Measurements from ENCODE around the gene SLC28A1.

Gene SLC28A1

GRCh38 chr15:84926491-84927230 lies 42.2 kb downstream of the SLC28A1 start:
- no peak for DNase-seq (ENCODE audit: low read depth)
- in situ Hi-C loops (cut with HindIII; ENCODE audit: low sequenced_read_pairs) = no loop called here
- TF ChIP-seq CTCF (IDR thresholded peaks at IDR 0.05; ENCODE audit: low read depth, low read length, missing control alignments) = no peak
- no peak overlapping the region for H3K4me3 ChIP-seq (ENCODE audit: low read depth, low read length)

DNA sequence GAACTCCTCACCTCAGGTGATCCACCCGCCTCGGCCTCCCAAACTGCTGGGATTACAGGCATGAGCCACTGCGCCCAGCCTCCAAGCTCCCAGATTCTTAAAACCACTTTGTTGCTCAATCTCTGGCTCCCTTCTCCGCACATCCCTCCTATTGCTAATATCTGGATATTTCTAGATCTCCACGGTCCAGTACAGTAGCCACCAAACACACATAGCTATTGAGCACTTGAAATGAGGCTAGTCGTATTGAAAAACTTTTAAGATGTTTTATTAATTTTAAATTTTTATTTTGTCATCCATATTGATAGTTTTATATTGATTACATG lies 44.3 kb downstream of the SLC28A1 start:
- in situ Hi-C loops (cut with HindIII; ENCODE audit: low sequenced_read_pairs) = no loop called here
- TF ChIP-seq CTCF (IDR thresholded peaks at IDR 0.05; ENCODE audit: low read depth, low read length, missing control alignments) = no peak
- no peak for DNase-seq (ENCODE audit: low read depth)
- H3K4me3 ChIP-seq (ENCODE audit: low read depth, low read length) = no peak overlapping the region

DNA sequence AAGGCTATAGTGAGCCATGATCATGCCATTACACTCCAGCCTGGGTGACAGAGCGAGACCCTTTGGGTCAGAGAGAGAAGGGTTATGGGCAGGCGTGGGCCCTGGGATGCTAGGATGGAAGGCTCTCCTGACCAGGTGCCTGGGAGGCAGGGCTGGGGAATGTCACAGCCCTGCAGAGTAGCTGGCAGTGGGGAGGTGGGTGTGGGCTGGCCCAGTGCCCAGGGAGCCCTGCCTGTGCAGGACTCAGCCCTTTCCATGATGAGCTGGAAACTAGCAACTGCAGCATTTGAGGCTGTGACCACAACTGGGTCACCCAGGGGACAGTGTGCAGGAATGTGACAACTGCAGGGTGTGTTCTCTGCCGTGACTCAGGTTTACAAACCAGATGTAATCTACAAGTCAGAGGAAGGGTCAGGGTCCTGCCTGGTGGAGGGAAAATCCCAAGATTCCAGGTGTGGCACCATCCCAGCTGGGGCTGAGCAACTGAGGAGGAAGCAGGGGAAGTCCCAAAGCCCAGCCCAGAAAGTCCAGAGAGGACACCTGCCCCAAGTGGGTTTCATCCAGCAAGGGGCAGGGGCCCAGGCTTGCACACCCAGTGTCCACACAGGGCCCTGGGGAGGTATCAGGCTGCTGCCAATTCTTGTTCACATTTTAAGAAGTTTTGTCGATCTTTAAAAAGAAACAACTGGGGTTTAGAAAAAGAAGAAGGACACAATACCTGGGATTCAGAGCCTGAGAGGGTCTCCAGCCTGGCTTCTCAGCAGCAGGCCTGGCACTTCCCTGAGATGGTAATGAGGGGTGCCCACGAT lies 45.5 kb downstream of the SLC28A1 start:
- in situ Hi-C loops (cut with HindIII; ENCODE audit: low sequenced_read_pairs) = no loop called here
- no peak for TF ChIP-seq CTCF (IDR thresholded peaks at IDR 0.05; ENCODE audit: low read depth, low read length, missing control alignments)
- H3K4me3 ChIP-seq (ENCODE audit: low read depth, low read length) = no peak overlapping the region
- DNase-seq (ENCODE audit: low read depth) = peak; percentile 38

DNA sequence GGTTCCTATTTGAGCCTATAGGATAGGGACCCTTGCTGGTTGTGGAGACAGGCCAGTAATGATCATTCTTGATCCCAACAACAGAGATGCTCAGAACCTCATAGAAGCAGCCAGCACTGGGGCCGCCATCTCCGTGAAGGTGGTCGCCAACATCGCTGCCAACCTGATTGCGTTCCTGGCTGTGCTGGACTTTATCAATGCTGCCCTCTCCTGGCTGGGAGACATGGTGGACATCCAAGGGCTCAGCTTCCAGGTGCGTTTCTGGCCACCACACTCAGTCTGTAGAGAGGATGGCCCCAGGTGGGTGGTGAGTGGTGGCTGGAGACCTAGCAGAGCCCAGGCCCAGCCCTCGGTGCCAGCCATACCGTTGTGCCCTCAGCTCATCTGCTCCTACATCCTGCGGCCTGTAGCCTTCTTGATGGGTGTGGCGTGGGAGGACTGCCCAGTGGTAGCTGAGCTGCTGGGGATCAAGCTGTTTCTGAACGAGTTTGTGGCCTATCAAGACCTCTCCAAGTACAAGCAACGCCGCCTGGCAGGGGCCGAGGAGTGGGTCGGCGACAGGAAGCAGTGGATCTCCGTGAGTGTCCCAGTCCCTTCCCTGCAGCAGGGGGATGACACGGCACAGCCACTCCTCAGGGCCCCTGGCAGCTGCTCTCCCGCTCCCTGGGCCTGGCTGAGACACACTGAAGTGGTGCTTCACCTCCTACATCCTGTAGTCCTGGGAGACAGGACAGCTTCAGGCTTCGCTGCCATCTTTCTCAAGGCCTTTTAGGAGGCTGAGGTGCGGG lies 50.7 kb downstream of the SLC28A1 start:
- DNase-seq (ENCODE audit: low read depth) = no peak
- in situ Hi-C loops (cut with HindIII; ENCODE audit: low sequenced_read_pairs) = no loop called here
- no peak overlapping the region for H3K4me3 ChIP-seq (ENCODE audit: low read depth, low read length)
- no peak for TF ChIP-seq CTCF (IDR thresholded peaks at IDR 0.05; ENCODE audit: low read depth, low read length, missing control alignments)

- TF ChIP-seq CTCF (IDR thresholded peaks at IDR 0.05; ENCODE audit: low read depth, low read length, missing control alignments) = no peak
- in situ Hi-C loops (cut with HindIII; ENCODE audit: low sequenced_read_pairs) = no loop called here
Observed at GRCh38 chr15:84937144-84937543, 52.7 kb downstream of the SLC28A1 start.

DNA sequence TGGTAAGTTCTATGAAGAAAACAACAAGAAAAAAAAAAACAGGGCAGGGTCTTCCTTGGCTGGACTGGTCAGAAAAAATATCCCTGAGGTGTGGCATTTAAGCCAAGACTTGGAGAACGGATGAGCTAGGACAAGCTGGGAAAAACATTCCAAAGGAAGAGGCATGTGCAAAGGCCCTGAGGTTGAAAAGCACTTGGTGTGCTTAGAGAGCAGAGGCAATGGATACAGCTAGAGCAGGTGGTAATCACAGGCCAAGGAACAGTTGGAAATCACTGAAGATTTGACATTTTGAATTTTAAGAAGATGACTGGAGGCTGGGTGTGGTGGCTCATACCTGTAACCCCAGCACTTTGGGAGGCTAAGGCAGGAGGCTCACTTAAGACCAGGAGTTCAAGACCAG lies 54.3 kb downstream of the SLC28A1 start:
- no peak for TF ChIP-seq CTCF (IDR thresholded peaks at IDR 0.05; ENCODE audit: low read depth, low read length, missing control alignments)
- DNase-seq (ENCODE audit: low read depth) = no peak
- in situ Hi-C loops (cut with HindIII; ENCODE audit: low sequenced_read_pairs) = no loop called here

More at GRCh38 chr15:84937144-84937543, 52.7 kb downstream of the SLC28A1 start:
- no peak for DNase-seq (ENCODE audit: low read depth)
- no peak overlapping the region for H3K4me3 ChIP-seq (ENCODE audit: low read depth, low read length)

More for the DNA sequence above, 54.3 kb downstream of the SLC28A1 start:
- H3K4me3 ChIP-seq (ENCODE audit: low read depth, low read length) = no peak overlapping the region
